Cerebellar nuclear complex (tissue), 1 donor: ENCODE data around the gene RALGAPB.
"Not testable (repeated sequence)": the region's sequence is repeated elsewhere in the genome, so short reads cannot be mapped to it uniquely, and the experiment has no call there.

Experiments
- DNase-seq, 2 experiments: peaks; one replicate each; lab custom pipeline; 2025; lab: John Stamatoyannopoulos, UW

Gene RALGAPB

GRCh38 chr20:38585404-38586180, 112.9 kb downstream of the RALGAPB start:
- no peak for DNase-seq

GRCh38 chr20:38586181-38586525, 113.5 kb downstream of the RALGAPB start:
- DNase-seq = no peak

GRCh38 chr20:38588303-38588702, 115.7 kb downstream of the RALGAPB start:
- DNase-seq = no peak

DNA sequence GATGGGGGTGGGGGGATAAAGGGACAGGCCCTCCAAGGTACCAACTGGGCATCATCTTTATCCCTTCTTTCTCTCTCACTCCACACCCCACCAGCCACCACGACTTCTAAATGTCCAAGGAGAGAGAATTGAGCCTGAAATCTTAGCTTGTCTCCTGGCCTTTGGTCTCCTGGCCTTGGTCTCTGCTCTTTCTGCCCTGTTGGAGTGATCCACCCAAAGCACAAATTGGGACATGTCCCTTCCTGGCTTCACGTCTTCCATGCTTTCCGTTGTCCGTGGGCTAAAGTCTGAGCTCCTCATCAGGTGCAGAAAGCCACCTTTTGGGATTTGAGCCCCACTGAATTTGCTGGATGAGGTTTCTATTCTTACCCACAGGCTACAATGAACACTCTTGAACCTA, 116.7 kb downstream of the RALGAPB start:
- no peak for DNase-seq

GRCh38 chr20:38589967-38590675, 117.5 kb downstream of the RALGAPB start:
- DNase-seq = no peak

GRCh38 chr20:38590676-38591473, 118.2 kb downstream of the RALGAPB start:
- no peak for DNase-seq

DNA sequence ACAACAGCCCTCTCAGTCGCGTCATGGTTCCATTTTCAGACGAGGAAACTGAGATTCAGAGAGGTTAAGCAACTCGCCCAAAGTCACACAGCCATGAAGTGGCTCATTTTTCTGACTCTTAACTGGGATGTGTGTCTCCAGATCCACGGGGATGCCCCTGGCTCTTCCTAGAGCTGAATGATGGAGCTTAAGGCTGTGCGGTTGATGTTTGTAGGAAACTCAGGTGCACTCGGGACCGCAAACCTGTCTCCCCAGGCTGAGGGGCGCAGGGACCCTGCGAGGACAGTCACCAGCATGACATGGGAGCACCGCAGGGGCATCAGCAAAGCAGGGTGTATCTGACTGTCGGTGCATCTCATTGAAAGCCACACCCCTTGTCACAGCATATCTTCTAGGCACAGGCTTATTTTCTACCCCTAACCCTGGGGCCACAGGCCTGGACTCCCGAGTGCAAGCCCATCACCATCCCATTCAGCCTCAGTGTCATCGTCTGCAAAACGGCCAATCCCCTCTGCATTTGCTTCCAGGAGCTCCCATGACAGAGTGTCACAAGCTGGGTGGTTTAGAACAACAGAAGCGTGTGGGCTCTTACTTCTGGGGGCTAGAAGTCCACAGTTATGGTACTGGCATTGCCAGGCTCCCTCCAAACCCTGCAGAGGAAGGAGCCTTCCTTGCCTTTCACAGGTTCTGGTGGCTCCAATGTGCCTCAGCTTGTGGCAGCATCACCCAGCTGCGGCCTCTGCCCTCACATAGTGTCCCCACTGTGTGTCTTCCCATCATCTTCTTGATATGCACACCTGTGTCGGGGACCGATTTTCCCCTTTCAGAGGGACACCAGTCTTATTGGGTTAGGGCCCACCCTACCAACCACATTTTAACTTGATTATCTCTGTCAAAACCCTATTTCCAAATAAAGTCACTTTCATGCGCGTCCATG, 119.1 kb downstream of the RALGAPB start:
- no peak for DNase-seq

GRCh38 chr20:38592411-38592790, 119.8 kb downstream of the RALGAPB start:
- DNase-seq = not testable (repeated sequence)

GRCh38 chr20:38594281-38594680, 121.6 kb downstream of the RALGAPB start:
- DNase-seq = not testable (repeated sequence)

- DNase-seq = not testable (repeated sequence)
Measured at GRCh38 chr20:38595886-38596285, 123.2 kb downstream of the RALGAPB start.

DNA sequence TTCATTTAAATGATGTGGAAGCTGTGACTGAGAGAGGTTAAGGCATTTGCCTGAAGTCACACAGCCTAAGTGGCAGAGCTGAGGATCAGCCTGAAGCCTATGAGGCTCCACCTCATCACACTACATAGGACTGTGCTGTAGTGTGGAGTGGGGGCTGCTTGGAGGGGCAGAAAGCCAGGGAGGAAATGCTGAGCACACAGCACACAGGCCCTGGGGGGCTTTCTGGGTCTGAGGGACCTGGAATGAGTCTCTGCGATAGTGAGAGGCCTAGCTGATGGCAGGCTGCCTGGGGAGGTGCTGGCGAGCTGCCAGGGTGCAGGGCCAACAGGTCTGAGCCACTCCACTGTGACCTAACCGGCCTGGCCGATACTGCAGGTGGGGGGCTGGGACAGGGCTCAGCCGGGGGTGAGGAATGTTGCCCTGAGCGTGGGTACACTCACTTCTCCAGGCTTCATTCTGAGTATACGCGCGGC, 126.8 kb downstream of the RALGAPB start:
- no peak for DNase-seq

GRCh38 chr20:38600057-38600456, 127.4 kb downstream of the RALGAPB start:
- no peak for DNase-seq

- DNase-seq = no peak
Measured at GRCh38 chr20:38601216-38602184, 128.9 kb downstream of the RALGAPB start, which contains the start of gene ARHGAP40. ARHGAP40 (plus strand) TSS chr20:38601809.

- no peak for DNase-seq
Measured at GRCh38 chr20:38602185-38602581, 129.5 kb downstream of the RALGAPB start.

DNA sequence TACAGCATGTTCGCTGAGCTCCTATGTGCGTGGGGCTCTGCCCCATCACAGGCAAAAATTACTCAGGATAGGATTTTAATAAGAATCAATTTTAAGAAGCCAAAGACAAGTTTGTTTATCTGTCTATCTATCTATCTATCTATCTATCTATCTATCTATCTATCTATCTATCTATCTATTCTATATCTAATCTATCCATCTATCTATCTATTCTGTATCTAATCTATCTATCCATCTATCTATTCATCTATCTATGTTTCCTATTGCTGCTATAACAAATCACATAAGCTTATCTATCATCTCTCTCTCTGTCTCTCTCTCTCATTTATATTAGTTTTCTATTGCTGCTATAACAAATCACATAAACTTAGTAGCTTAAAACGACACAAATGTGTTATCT, 130.6 kb downstream of the RALGAPB start:
- no peak for DNase-seq

- DNase-seq = no peak
Measured at GRCh38 chr20:38604873-38605303, 132.2 kb downstream of the RALGAPB start.

DNA sequence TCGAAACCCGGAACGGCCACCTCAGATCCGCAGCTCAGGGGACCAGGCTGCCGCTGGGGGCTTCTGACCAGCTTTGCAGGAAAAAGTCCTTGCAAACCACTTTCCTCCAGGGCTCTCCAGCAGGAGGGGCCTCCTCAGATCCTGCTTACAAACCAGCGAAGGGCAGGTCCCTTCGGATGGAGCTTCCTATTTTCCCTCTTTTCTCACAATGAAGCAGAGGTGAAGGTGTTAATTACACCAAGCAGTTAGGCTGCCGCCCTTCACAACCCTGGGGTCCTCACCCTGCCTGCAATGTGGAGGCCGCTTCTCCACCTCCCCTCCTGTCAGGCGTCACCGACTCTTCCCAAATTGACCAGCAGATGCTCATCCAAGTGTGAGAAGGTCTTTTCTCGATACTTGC, 134.7 kb downstream of the RALGAPB start:
- no peak for DNase-seq

DNA sequence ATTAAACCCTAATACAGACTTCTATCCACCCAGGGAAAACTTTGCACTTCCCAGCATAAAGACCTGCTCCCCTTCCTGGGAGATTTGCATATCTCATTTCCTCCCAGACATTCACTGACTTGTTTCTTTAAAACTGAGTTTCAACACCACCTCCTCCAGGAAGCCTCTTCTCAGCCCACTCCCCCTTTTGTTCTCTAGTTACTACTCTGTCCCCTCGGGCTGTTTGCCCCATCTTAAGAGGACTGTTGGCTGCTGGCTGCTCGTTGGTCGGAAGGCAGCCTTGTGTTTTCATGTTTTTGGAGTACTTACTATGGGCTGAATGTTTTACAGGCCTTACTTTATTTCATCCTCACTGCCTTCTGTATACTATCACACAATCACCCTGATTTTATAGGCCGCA, 135.5 kb downstream of the RALGAPB start:
- DNase-seq = no peak

DNA sequence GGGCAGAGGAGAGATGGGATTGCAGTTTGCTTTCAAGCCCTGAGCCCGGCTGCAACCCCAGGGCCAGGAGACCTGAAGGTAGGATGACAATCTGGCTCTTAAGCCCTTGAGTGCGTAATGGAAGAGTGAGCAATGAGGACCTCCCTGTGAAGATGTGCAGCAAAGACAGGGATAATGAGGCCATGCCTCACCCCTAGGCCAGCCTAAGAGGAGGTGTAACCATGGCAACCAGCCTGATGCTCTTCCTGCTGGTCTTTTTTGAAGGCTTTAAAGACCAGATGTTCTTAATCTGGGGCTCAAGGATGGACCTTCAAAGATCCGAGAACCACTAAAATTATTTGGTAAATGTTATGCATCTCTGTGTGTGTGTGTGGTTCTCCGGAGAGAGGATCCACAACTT, 137.2 kb downstream of the RALGAPB start:
- DNase-seq = no peak

- no peak for DNase-seq
Measured at GRCh38 chr20:38610521-38610920, 137.9 kb downstream of the RALGAPB start.
